Lung microvascular endothelial cell (primary cell): Measurements from ENCODE around the gene ASPHD2. TPM values are rescaled to one million over a fixed set of nuclear protein-coding genes. Genes with fewer than 3 reads are reported as not detected.

Source experiments
- DNase-seq, 2 donors: peaks; one replicate each; pipeline versions ENCODE4 v3.0.0 to v3.0.0-alpha.2; 2010; ENCODE audit warnings: low read depth in 2 of 2
- total RNA-seq: library from RNA; depleted of rRNA; stranded (reverse); fragments of >200 nt; gene quantifications from 2 replicates; pipeline ENCODE4 v1.2.1, GENCODE V29; 2014

The ASPHD2 gene
- total RNA-seq, 1 donor from 2014 or later: 1.6 TPM

- DNase-seq: no peak
Measured at GRCh38 chr22:26446808-26447515, 17.9 kb downstream of the ASPHD2 start.

DNA sequence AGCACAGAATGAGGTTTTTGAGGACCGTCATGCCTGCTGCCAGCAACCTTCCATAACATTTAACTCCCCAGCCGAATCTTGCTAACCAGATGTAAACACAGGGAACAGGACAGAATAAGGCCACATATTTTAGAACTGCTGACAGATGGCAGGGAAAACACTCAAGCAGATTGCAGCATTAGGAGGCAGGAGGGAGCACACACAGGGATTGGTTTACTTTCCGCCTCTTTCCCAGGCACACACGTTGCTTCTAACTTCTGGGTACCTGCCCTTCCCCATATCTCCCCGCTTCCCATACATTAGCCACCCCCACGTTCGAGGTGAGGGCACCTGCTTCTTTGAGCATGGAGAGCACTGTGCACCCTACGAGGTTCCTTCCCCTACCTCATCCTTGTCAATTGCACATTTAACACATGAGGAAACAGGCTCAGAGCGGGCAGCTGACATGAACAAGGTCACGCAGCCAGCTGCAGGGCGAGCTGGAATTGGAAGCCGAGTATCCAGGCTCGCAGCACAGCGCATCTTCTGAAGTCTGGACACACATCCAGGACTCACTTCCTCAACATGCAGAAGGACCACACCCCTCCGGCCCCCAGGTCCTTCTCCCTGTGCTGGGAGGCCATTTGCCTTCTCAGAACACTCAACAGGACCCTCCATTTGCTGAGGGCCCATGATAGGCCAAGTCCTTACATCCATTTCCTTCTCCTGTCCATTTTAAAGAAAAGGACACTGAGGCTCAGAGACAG is 18.7 kb downstream of the ASPHD2 start:
- no peak for DNase-seq

DNA sequence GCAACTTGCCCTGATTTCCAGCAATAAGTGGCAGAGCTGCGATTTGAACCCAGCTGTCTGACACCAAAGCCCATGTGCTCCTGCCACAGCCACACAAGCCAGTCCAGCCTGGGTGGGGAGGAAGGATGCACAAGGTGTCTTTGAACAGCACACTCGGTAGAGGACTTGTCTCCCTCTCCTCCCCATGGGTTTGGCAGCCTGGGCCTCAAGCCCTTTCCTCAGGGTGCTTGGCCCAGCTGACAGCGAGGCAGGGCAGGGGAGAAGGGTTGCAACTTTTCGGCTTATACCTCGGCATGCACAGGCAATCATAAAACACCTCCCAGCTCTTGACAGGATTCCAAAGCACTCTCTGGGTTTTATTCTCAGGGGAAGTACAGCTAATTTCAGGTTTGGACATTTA is 19.3 kb downstream of the ASPHD2 start:
- DNase-seq: no peak

DNA sequence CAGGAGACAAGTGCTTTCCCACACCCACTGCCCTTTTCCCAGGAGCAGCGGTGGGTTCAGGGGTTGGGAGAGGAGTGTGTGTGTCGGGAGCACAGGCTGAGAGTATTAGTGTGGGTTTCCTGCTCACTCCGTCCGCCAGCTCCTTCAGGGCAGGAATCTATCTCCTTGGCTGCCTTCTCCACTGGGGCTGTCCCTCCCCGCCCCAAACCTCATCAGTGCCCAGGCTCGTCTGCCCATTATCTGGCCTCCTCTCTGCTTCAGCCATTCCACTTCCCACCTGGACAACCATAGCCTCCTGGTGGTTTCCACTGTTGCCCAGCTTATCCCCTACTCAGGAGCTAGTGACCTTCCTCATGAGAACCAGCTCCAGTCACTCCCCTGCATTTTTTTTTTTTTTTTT is 19.9 kb downstream of the ASPHD2 start:
- DNase-seq: no peak

GRCh38 chr22:26450453-26451185 is 21.6 kb downstream of the ASPHD2 start:
- DNase-seq: no peak

GRCh38 chr22:26452236-26453016 is 23.4 kb downstream of the ASPHD2 start:
- DNase-seq: no peak

GRCh38 chr22:26453216-26453615 is 24.2 kb downstream of the ASPHD2 start:
- no peak for DNase-seq

GRCh38 chr22:26453812-26454500 is 24.9 kb downstream of the ASPHD2 start:
- DNase-seq: no peak

DNA sequence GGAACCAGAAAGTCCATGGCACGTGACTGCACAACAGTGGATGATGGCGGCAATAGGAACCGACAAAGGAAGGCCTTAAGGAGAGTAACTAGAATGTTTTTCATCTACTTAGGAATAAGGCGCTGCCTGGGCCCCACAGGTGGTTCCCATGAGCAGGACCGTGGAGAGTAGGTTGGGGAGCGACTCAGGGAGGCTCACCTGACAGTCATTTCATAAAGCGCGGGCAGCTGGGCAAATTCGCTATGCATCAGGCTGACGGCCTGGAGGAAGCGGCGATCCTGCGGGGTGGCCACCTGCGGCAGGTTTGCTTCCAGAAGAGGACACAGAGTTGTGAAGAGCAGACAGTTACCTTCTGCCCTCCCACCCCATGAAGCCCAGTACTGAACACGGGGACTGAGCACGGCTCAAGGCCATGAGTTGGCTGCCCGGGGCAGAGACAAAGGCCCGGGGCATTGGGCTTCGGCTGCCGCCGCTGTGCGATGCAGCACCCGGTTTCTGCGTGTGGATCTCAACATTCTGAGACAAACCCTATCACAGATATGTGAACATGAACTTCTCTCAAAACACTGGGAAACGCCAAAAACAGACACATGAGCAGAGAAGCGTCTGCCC is 28.7 kb downstream of the ASPHD2 start:
- no peak for DNase-seq

DNA sequence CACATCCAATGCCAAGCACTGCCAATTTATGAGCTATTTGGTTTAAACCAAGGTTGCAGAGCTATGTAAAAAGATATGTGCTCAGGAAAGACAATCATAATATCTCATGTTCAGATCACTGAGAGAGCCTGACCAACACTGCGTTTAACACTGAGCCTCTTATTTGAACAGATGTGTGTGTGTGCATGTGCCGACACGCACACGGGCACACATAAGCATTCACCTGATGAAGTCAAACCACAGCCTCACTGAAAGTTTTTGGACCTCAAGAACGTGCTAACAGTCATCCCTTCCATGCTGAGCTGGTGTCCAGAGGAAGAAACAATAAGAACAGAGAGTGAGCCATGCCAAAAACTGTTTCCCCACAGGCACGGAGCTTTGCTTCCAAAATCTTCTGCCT is 31.1 kb downstream of the ASPHD2 start:
- DNase-seq: no peak

DNA sequence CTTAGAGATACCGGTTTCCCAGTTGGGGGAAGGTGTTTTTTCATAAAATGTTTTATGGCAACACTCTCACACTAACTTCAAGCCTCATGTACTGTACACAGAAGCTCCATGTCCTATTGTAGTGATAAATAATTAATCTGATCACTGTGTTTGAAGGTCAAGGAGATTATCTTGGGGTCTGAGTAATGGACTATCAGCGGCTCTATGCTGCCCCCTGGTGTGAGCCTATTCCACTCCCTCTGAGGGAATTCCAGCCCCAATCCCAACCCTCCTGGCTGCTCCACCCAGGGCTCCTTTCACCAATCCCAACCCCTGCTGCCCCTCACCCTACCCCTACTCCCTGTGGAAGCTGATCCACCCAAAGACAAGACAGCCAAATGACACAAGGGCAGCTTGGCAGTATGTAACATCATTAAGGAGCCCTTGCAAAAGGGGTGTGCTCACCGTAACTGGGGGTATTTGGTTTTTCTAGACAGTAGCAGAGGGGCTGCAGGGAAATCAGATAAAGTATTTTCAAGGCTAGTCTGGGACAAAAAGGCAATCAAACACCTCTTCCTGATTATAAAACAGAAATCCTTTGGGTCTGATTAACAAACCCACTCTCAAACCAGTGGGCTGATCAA is 32.2 kb downstream of the ASPHD2 start:
- peak; percentile 42 to 50 for DNase-seq

GRCh38 chr22:26462051-26462450 is 33.0 kb downstream of the ASPHD2 start:
- no peak for DNase-seq

DNA sequence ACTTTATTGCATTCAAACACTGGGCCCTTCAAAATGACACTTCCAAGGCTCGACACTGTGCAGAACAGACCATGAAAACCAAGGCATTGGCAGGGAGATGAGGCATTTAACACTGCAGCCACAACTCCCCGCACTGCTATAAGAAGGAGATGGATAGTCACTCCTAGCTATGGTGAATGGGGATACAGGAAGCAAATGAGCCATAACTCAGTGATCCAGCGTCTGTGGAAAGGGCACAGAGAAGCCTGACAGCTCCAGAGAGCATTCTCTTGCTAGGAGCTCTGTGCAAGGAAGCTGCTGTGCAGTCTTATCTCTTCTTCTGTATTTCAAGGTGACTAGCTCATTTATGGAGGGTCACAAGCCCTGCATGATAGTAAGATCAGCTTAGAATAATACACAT is 33.6 kb downstream of the ASPHD2 start:
- no peak for DNase-seq

DNA sequence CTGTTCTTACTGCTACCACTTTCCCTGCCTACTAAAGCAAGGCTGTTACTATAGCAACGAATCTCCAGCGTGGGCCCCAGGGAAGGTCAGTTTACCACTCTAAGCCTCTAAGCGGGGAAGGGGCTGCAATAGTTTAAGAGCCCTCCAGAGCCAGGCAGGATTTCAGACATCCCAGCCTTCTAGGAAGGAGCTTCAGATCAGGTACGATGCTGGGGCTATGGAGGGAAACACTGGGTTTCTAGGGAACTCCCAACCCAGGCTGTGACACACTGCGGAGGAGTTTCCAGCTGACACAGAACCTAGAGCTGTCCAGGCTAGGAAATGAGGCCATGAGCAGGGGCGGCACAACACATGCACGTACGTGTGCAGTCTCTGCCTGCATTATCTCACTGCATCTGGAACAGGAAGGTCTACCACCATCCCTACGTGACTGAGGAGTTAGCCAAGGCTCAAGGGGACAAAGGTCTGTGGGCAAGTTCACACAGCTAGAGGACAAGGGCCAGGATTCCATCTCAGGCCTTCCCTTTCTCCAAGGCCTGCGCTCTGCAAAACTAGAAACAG is 34.1 kb downstream of the ASPHD2 start:
- DNase-seq: peak in 1 of 2 donors; percentile 62

DNA sequence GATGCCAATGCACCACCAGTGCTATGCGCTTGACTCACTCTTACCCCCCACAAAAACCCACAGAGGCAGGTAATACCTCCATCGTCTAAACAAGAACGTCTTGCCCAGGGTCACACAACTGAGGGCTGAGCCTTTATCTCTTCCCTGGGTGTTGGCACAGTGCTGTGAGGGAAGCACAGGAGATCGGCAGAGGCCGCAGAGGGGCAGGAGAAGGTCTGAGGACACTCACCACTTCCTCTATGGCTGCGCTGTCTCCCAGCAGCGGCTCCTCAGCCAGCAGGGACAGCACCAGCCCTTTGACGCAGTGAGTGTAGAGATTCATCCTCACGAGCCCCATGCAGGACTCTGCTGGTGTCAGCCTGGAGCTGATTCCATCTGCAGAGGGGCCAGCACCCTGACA is 34.6 kb downstream of the ASPHD2 start:
- peak in 1 of 2 donors; percentile 17 for DNase-seq

DNA sequence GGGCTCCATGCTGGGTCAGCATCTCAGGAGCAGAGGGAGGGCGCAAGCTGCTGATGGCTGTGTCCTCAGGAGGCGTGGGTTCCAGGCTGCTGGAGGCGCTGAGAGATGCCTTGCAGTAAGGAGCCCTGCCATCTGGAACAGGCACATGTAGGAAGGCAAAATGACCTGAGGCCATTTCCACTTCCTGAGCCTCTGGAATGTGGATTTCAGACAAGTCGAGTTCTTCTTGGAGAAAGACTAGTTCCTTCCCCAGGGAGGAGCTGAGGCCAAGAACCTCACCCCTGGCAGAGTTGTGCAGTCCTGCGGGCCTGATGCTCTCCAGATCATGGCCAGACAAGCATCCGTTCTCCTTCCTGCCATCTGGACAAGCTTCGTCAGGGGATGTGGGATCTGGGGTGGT is 35.3 kb downstream of the ASPHD2 start:
- peak in 1 of 2 donors; percentile 79 for DNase-seq

DNA sequence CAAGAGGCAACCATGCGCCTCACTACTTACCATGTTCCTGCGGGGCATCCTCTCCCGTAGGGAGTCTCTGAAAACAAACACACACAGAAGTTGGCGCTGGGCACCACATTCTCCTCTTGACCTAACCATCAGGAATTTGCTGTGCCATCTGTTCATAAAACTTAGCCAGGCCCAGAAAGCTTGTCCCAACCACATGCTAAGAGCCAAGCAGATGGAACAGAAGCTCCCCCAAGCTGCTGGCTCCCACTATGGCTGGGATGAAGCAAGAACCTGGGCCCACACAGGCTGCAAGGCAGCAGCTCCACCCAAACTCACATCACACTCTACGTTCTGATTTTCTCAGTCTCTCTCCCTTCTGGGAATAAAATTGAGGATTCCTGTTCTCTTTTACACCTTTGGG is 37.1 kb downstream of the ASPHD2 start:
- DNase-seq: no peak

GRCh38 chr22:26470807-26471206 is 41.7 kb downstream of the ASPHD2 start:
- DNase-seq: no peak

GRCh38 chr22:26471522-26471921 is 42.5 kb downstream of the ASPHD2 start:
- peak; percentile 35 to 93 for DNase-seq

GRCh38 chr22:26474682-26475081 is 45.6 kb downstream of the ASPHD2 start:
- peak in 1 of 2 donors; percentile 68 for DNase-seq
